ENCODE data around the gene NKX1-1. TPM values are rescaled to one million over a fixed set of nuclear protein-coding genes. Genes with fewer than 3 reads are reported as not detected.

NKX1-1 gene
- total and polyA plus RNA-seq, 8 donors: not detected

GRCh38 chr4:1406981-1407656 lies 877 bp upstream of the NKX1-1 start:
- Histone ChIP-seq H3K9me3 (no peaks in the 10 kb centered on the region), H3K27ac (no peak overlapping the region), H3K36me3 (no peaks in the 10 kb centered on the region), H3K4me3 (no peak overlapping the region), H3K4me1 (peaks cover 17 to 61% (median 39%) of the 10 kb centered on the region in 4 donors), H3K27me3 (peaks cover 69 to 100% (median 100%) of the 10 kb centered on the region in 3 donors)
- peak in 1 of 2 donors; percentile 17 for DNase-seq
- intact Hi-C loops (cut with DNase I; ENCODE audit: low total_unique reads): no loop called here
- TF ChIP-seq POLR2A (IDR thresholded peaks at IDR 0.05): no peak
- TF ChIP-seq POLR2AphosphoS5 (IDR thresholded peaks at IDR 0.05): no peak
- TF ChIP-seq CTCF (IDR thresholded peaks at IDR 0.05): no peak
- TF ChIP-seq EP300 (IDR thresholded peaks at IDR 0.05): no peak
- WGBS, 5 donors: 4 to 13% (median 12%) methylated on average over 28 to 50 of the region's 50 CpGs

GRCh38 chr4:1405636-1406393 lies 427 bp downstream of the NKX1-1 start:
- H3K36me3 ChIP-seq: no peaks in the 10 kb centered on the region
- peak; percentile 1 to 10 for DNase-seq
- WGBS, 5 donors: 6 to 15% (median 12%) methylated on average over 36 to 90 of the region's 90 CpGs
- intact Hi-C loops (cut with DNase I; ENCODE audit: low total_unique reads): no loop called here
- no peak for TF ChIP-seq POLR2AphosphoS5 (IDR thresholded peaks at IDR 0.05)
- no peak for TF ChIP-seq CTCF (IDR thresholded peaks at IDR 0.05)
- no peak for TF ChIP-seq POLR2A (IDR thresholded peaks at IDR 0.05)
- no peak for TF ChIP-seq EP300 (IDR thresholded peaks at IDR 0.05)
- H3K4me1 ChIP-seq: peaks cover 17 to 67% (median 41%) of the 10 kb centered on the region in 4 donors
- no peaks in the 10 kb centered on the region for H3K9me3 ChIP-seq
- H3K27ac ChIP-seq: no peak overlapping the region
- H3K4me3 ChIP-seq: no peak overlapping the region
- H3K27me3 ChIP-seq: peaks cover 78 to 100% (median 100%) of the 10 kb centered on the region in 3 donors

GRCh38 chr4:1405254-1405635 lies 997 bp downstream of the NKX1-1 start:
- TF ChIP-seq CTCF (IDR thresholded peaks at IDR 0.05) (no peak), POLR2A (IDR thresholded peaks at IDR 0.05) (no peak), EP300 (IDR thresholded peaks at IDR 0.05) (no peak), POLR2AphosphoS5 (IDR thresholded peaks at IDR 0.05) (no peak)
- Histone ChIP-seq H3K27me3 (peaks cover 81 to 100% (median 100%) of the 10 kb centered on the region in 3 donors), H3K9me3 (no peaks in the 10 kb centered on the region), H3K36me3 (no peaks in the 10 kb centered on the region), H3K27ac (no peak overlapping the region), H3K4me3 (no peak overlapping the region), H3K4me1 (peaks cover 17 to 67% (median 41%) of the 10 kb centered on the region in 4 donors)
- intact Hi-C loops (cut with DNase I; ENCODE audit: low total_unique reads): no loop called here
- 5 to 15% (median 7%) methylated on average over 24 to 26 of the region's 26 CpGs for WGBS, 5 donors
- DNase-seq: no peak

- H3K9me3 ChIP-seq: no peaks in the 10 kb centered on the region
- peaks cover 81 to 100% (median 98%) of the 10 kb centered on the region in 3 donors for H3K27me3 ChIP-seq
- H3K4me1 ChIP-seq: peaks cover 17 to 67% (median 41%) of the 10 kb centered on the region in 4 donors
- TF ChIP-seq POLR2A (IDR thresholded peaks at IDR 0.05) (no peak), POLR2AphosphoS5 (IDR thresholded peaks at IDR 0.05) (no peak), EP300 (IDR thresholded peaks at IDR 0.05) (no peak), CTCF (IDR thresholded peaks at IDR 0.05) (no peak)
- H3K4me3 ChIP-seq: no peak overlapping the region
- no peaks in the 10 kb centered on the region for H3K36me3 ChIP-seq
- 7 to 11% (median 9%) methylated on average over 37 to 54 of the region's 54 CpGs for WGBS, 5 donors
- DNase-seq: peak; percentile 4 to 13
- intact Hi-C loops (cut with DNase I; ENCODE audit: low total_unique reads): no loop called here
- no peak overlapping the region for H3K27ac ChIP-seq
Observed at GRCh38 chr4:1404573-1405253, 1.5 kb downstream of the NKX1-1 start.
